Prostate gland (tissue), 2 donors: ENCODE measurements around the gene PLXDC2.

Experiments
- CTCF ChIP-seq, 4 experiments: fragments of 200-600 bp in 2 of 4; fragments of 450-650 bp in 2 of 4; sonication (generic) in 2 of 4; IDR thresholded peaks; 1 replicate in 3 of 4; 2 replicates in 1 of 4; pipeline ENCODE4 v1.5.1; 2016 to 2019; ENCODE audit warnings: antibody characterized with exemption in 4 of 4, mild to moderate bottlenecking in 2 of 4, moderate library complexity in 2 of 4
- POLR2A ChIP-seq: fragments of 450-650 bp; IDR thresholded peaks from one replicate; pipeline ENCODE4 v1.6.1; 2016; ENCODE audit warnings: antibody characterized with exemption, mild to moderate bottlenecking
- POLR2AphosphoS5 ChIP-seq: sonication (generic); formaldehyde crosslinking; IDR thresholded peaks from one replicate; pipeline ENCODE4 v1.6.1; 2017; ENCODE audit warnings: antibody characterized with exemption

GRCh38 chr10:19840776-19841175, 24.5 kb downstream of the PLXDC2 start:
- TF ChIP-seq CTCF (IDR thresholded peaks at IDR 0.05) = no peak
- TF ChIP-seq POLR2A = no peak
- no peak for TF ChIP-seq POLR2AphosphoS5
